H9 (cell line): Measurements from ENCODE around the gene ACTL7B. TPM values are rescaled to one million over a fixed set of nuclear protein-coding genes. Genes with fewer than 3 reads are reported as not detected.

ENCODE experiments used
- DNase-seq: peaks from one replicate; pipeline ENCODE4 v3.0.0-alpha.2; 2017
- H2AFZ ChIP-seq: one replicate; pipeline ENCODE4 v1.6.1; 2013; ENCODE audit warnings: mild to moderate bottlenecking, low read length, control low read depth, moderate library complexity
- H2AK5ac ChIP-seq: 2 replicates; pipeline ENCODE4 v1.6.1; 2013; ENCODE audit warnings: low read length, control low read depth, mixed read lengths; ENCODE audit not compliant: insufficient read length
- H2BK120ac ChIP-seq: one replicate; pipeline ENCODE4 v1.6.1; 2013; ENCODE audit warnings: low read depth, mild to moderate bottlenecking, low read length, control low read depth, inconsistent platforms; ENCODE audit not compliant: poor library complexity, severe bottlenecking
- H2BK12ac ChIP-seq: 2 replicates; pipeline ENCODE4 v1.6.1; 2013; ENCODE audit warnings: low read length, control low read depth, mixed read lengths, low read depth; ENCODE audit not compliant: insufficient read length
- H2BK15ac ChIP-seq: 2 replicates; pipeline ENCODE4 v1.6.1; 2013; ENCODE audit warnings: low read depth, low read length, control low read depth
- H2BK20ac ChIP-seq: one replicate; pipeline ENCODE4 v1.6.1; 2013; ENCODE audit warnings: low read depth, mild to moderate bottlenecking, low read length, control low read depth, inconsistent platforms; ENCODE audit not compliant: poor library complexity, severe bottlenecking
- H2BK5ac ChIP-seq: 2 replicates; pipeline ENCODE4 v1.6.1; 2013; ENCODE audit warnings: low read length, control low read depth, mixed read lengths; ENCODE audit not compliant: insufficient read length
- H3K14ac ChIP-seq: 2 replicates; pipeline ENCODE4 v1.6.1; 2013; ENCODE audit warnings: low read length, control low read depth; ENCODE audit not compliant: insufficient read depth
- H3K18ac ChIP-seq: 2 replicates; pipeline ENCODE4 v1.6.1; 2013; ENCODE audit warnings: low read depth, mild to moderate bottlenecking, mixed read lengths, low read length, control low read depth; ENCODE audit not compliant: insufficient read length
- H3K23ac ChIP-seq: 2 replicates; pipeline ENCODE4 v1.6.1; 2013; ENCODE audit warnings: low read length, control low read depth, mixed read lengths, low read depth; ENCODE audit not compliant: insufficient read length
- H3K23me2 ChIP-seq: 2 replicates; pipeline ENCODE4 v1.6.1; 2013; ENCODE audit warnings: low read depth, mild to moderate bottlenecking, mixed read lengths, low read length, control low read depth; ENCODE audit not compliant: insufficient read length, poor library complexity, severe bottlenecking
- H3K27ac ChIP-seq: 2 replicates; pipeline ENCODE4 v1.5.1; 2013; ENCODE audit warnings: low read length, control low read depth, mixed read lengths, low read depth; ENCODE audit not compliant: insufficient read length
- H3K27me3 ChIP-seq: 2 replicates; pipeline ENCODE4 v1.6.1; 2013; ENCODE audit warnings: low read length, control low read depth, inconsistent platforms; ENCODE audit not compliant: insufficient read depth
- H3K4ac ChIP-seq: 2 replicates; pipeline ENCODE4 v1.6.1; 2013; ENCODE audit warnings: low read depth, mild to moderate bottlenecking, control low read depth, inconsistent platforms, low read length, moderate library complexity
- H3K4me1 ChIP-seq: 2 replicates; pipeline ENCODE4 v1.6.1; 2013; ENCODE audit warnings: low read length, control low read depth, inconsistent platforms; ENCODE audit not compliant: insufficient read depth
- H3K4me2 ChIP-seq: 2 replicates; pipeline ENCODE4 v1.6.1; 2013; ENCODE audit warnings: low read length, control low read depth, mixed read lengths; ENCODE audit not compliant: insufficient read length, insufficient read depth
- H3K56ac ChIP-seq: 2 replicates; pipeline ENCODE4 v1.6.1; 2013; ENCODE audit warnings: low read depth, mild to moderate bottlenecking, mixed read lengths, low read length, control low read depth; ENCODE audit not compliant: insufficient read length
- H3K79me1 ChIP-seq: 2 replicates; pipeline ENCODE4 v1.6.1; 2013; ENCODE audit warnings: low read depth, mild to moderate bottlenecking, moderate library complexity, low read length, control low read depth, inconsistent platforms; ENCODE audit not compliant: insufficient read depth, poor library complexity, severe bottlenecking
- H3K79me2 ChIP-seq: 2 replicates; pipeline ENCODE4 v1.6.1; 2013; ENCODE audit warnings: low read length, control low read depth, inconsistent platforms; ENCODE audit not compliant: insufficient read depth
- H3K9ac ChIP-seq: 2 replicates; pipeline ENCODE4 v1.6.1; 2013; ENCODE audit warnings: low read length, control low read depth, mixed read lengths; ENCODE audit not compliant: insufficient read length; ENCODE audit errors: extremely low read depth
- H3K9me3 ChIP-seq: one replicate; pipeline ENCODE4 v1.6.1; 2013; ENCODE audit warnings: low read depth, low read length, inconsistent platforms; ENCODE audit not compliant: control insufficient read depth
- H3T11ph ChIP-seq: one replicate; pipeline ENCODE4 v1.6.1; 2013; ENCODE audit warnings: mild to moderate bottlenecking, low read length, control low read depth, inconsistent platforms
- H4K20me1 ChIP-seq: one replicate; pipeline ENCODE4 v1.6.1; 2013; ENCODE audit not compliant: control insufficient read depth, insufficient read length, insufficient read depth
- H4K5ac ChIP-seq: 2 replicates; pipeline ENCODE4 v1.6.1; 2013; ENCODE audit warnings: low read depth, mild to moderate bottlenecking, mixed read lengths, low read length, control low read depth; ENCODE audit not compliant: insufficient read length
- H4K8ac ChIP-seq: replicated peaks from 2 replicates; pipeline ENCODE4 v1.6.1; 2013; ENCODE audit warnings: low read length, control low read depth, mixed read lengths, low read depth; ENCODE audit not compliant: insufficient read length
- H4K91ac ChIP-seq: 2 replicates; pipeline ENCODE4 v1.6.1; 2013; ENCODE audit warnings: low read depth, mild to moderate bottlenecking, moderate library complexity, mixed read lengths, low read length, control low read depth; ENCODE audit not compliant: insufficient read length
- H3K27ac Mint-ChIP-seq, 3 experiments: 2 replicates in 2 of 3; 3 replicates in 1 of 3; pipeline ENCODE4 v1.8.0; 2020 to 2021; ENCODE audit warnings: mixed read lengths in 3 of 3, mild to moderate bottlenecking in 1 of 3, moderate library complexity in 1 of 3
- H3K27me3 Mint-ChIP-seq: 2 replicates; pipeline ENCODE4 v1.8.0; 2021; ENCODE audit warnings: low read depth, mild to moderate bottlenecking, moderate library complexity, mixed read lengths
- H3K36me3 Mint-ChIP-seq, 3 experiments: 2 replicates in 2 of 3; 3 replicates in 1 of 3; pipeline ENCODE4 v1.8.0; 2020 to 2021; ENCODE audit warnings: low read depth in 3 of 3, mixed read lengths in 3 of 3; ENCODE audit not compliant: insufficient read depth in 1 of 3
- H3K4me1 Mint-ChIP-seq, 2 experiments: 2 replicates each; pipeline ENCODE4 v1.8.0; 2020; ENCODE audit warnings: mixed read lengths in 2 of 2
- H3K4me3 Mint-ChIP-seq, 2 experiments: 2 replicates in 1 of 2; 3 replicates in 1 of 2; pipeline ENCODE4 v1.8.0; 2020 to 2021; ENCODE audit warnings: mild to moderate bottlenecking in 2 of 2, mixed read lengths in 2 of 2, moderate library complexity in 1 of 2
- H3K9me3 Mint-ChIP-seq, 2 experiments: 2 replicates in 1 of 2; 3 replicates in 1 of 2; pipeline ENCODE4 v1.8.0; 2020; ENCODE audit warnings: mild to moderate bottlenecking in 2 of 2, mixed read lengths in 2 of 2, moderate library complexity in 1 of 2
- WGBS: extraction: QIAGEN DNeasy Blood & Tissue Kit; methylation state at CpG from one replicate; pipeline ENCODE4 v1.1.7; 2013; ENCODE audit warnings: missing lambda C conversion rate, low lambda C conversion rate, mixed read lengths; ENCODE audit not compliant: insufficient read length; ENCODE audit errors: extremely low coverage; 5-methylcytosine and 5-hydroxymethylcytosine counted together
- total RNA-seq: library from RNA; stranded (reverse); gene quantifications from 2 replicates; pipeline ENCODE4 v1.2.1, GENCODE V29; 2021
- TF ChIP-seq, protein P1 (sequence below): fragments of 200-600 bp; sonication (generic); conservative IDR thresholded peaks from 3 replicates; pipeline ENCODE4 v1.8.0; 2021; ENCODE audit warnings: antibody characterized with exemption, mild to moderate bottlenecking

Gene ACTL7B
- total RNA-seq, 1 experiment from 2014 or later: 0.09 TPM

DNA sequence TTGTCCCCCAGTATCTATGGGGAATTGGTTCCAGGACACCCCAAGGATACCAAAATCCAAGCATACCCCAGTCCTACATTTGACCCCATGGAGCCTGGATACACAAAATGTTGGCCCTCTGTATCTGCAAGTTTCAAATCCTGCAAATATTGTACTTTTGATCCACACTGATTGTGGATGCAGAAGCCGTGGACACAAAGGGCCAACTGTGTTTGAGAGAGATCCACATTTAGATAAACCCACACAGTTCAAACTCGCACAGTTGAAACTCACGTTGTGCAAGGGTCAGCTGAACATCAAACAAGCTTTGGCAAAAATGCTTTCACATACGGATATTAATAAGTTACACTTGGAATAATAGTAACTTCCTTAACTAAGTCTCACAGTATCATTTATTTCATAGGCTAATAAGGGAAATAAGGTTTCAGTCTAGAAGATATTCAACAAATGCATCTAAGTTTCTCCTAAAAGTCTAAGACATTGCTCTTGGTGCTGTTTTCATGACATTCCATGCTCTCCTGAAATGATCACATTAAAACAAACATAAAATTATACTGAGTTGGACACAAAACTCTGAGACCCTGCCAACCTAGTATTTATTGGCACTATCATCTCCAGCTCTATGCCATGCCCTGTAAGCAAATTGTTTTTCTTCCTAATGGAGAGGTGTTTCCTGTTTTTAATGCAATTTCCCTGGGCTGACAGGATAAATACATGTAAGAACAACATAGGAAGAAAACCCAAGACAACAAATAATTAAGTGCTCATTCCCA, 38.6 kb upstream of the ACTL7B start:
- Histone ChIP-seq H3K14ac (no peak overlapping the region), H4K20me1 (no peaks in the 10 kb centered on the region), H3K9ac (no peak overlapping the region), H3K4me1 (no peaks in the 10 kb centered on the region), H2BK5ac (no peak overlapping the region), H4K91ac (no peak overlapping the region), H3K9me3 (no peaks in the 10 kb centered on the region), H3K27me3 (no peaks in the 10 kb centered on the region), H3K27ac (no peak overlapping the region), H2BK12ac (no peak overlapping the region), H3T11ph (no peak overlapping the region), H2AFZ (no peak overlapping the region), H3K79me2 (no peaks in the 10 kb centered on the region), H3K18ac (no peak overlapping the region), H4K8ac (no peak overlapping the region), H3K79me1 (no peaks in the 10 kb centered on the region), H2BK15ac (no peak overlapping the region), H3K56ac (no peak overlapping the region), H2BK120ac (no peak overlapping the region), H2AK5ac (no peak overlapping the region), H4K5ac (no peak overlapping the region), H3K4ac (no peak overlapping the region), H3K23me2 (no peaks in the 10 kb centered on the region), H3K4me2 (no peak overlapping the region), H3K23ac (no peak overlapping the region), H2BK20ac (no peak overlapping the region)
- Mint-ChIP-seq H3K9me3 (no peaks in the 10 kb centered on the region), H3K27me3 (no peaks in the 10 kb centered on the region), H3K36me3 (peaks cover 23 to 91% (median 57%) of the 10 kb centered on the region in 3 experiments; a peak in 6 of 7 replicates), H3K4me1 (no peaks in the 10 kb centered on the region), H3K27ac (no peak overlapping the region), H3K4me3 (no peak overlapping the region)
- TF ChIP-seq, protein P1, sequence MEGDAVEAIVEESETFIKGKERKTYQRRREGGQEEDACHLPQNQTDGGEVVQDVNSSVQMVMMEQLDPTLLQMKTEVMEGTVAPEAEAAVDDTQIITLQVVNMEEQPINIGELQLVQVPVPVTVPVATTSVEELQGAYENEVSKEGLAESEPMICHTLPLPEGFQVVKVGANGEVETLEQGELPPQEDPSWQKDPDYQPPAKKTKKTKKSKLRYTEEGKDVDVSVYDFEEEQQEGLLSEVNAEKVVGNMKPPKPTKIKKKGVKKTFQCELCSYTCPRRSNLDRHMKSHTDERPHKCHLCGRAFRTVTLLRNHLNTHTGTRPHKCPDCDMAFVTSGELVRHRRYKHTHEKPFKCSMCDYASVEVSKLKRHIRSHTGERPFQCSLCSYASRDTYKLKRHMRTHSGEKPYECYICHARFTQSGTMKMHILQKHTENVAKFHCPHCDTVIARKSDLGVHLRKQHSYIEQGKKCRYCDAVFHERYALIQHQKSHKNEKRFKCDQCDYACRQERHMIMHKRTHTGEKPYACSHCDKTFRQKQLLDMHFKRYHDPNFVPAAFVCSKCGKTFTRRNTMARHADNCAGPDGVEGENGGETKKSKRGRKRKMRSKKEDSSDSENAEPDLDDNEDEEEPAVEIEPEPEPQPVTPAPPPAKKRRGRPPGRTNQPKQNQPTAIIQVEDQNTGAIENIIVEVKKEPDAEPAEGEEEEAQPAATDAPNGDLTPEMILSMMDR: no peak
- no peak for DNase-seq
- no CpG with 5 or more reads among the region's 4 CpGs for WGBS
